CD4-positive, CD25-positive, alpha-beta regulatory T cell (primary cell): ENCODE measurements around the gene SPDYE3. TPM values are rescaled to one million over a fixed set of nuclear protein-coding genes. Genes with fewer than 3 reads are reported as not detected.
A peak's percentile ranks its signal among the peaks of the same experiment; 100 is the strongest.
"Not testable (repeated sequence)": the region's sequence is repeated elsewhere in the genome, so short reads cannot be mapped to it uniquely, and the experiment has no call there.

Experiments used
- ATAC-seq, 2 donors: fragments of 150-1000 bp; cut with Tn5 transposase; one replicate each; pipeline ENCODE4 v1.10.0; 2021; ENCODE audit warnings: low read depth in 2 of 2, moderate number of reproducible peaks in 2 of 2, moderate library complexity in 1 of 2
- DNase-seq, 3 donors: peaks; one replicate each; pipeline versions ENCODE4 v3.0.0 to v3.0.0-alpha.2; 2012 to 2022; ENCODE audit warnings: mixed read lengths in 1 of 3
- H3K27ac ChIP-seq: one replicate; pipeline ENCODE4 v1.7.0; 2013; ENCODE audit warnings: mild to moderate bottlenecking, low read length; ENCODE audit not compliant: insufficient read depth, poor library complexity, severe bottlenecking
- H3K27me3 ChIP-seq: one replicate; pipeline ENCODE4 v1.7.0; 2013; ENCODE audit warnings: low read length; ENCODE audit not compliant: control insufficient read depth, insufficient read depth
- H3K36me3 ChIP-seq: one replicate; pipeline ENCODE4 v1.7.0; 2013; ENCODE audit warnings: mild to moderate bottlenecking, low read length, moderate library complexity; ENCODE audit not compliant: control insufficient read depth, insufficient read depth
- H3K4me1 ChIP-seq: 2 replicates; pipeline ENCODE4 v1.7.0; 2013; ENCODE audit warnings: mild to moderate bottlenecking, low read length; ENCODE audit not compliant: insufficient read depth, control insufficient read depth, poor library complexity, severe bottlenecking
- H3K4me3 ChIP-seq: one replicate; pipeline ENCODE4 v1.7.0; 2013; ENCODE audit warnings: low read depth, mild to moderate bottlenecking, low read length, moderate library complexity
- H3K9me3 ChIP-seq, 2 experiments: 1 replicate in 1 of 2; 2 replicates in 1 of 2; pipeline ENCODE4 v1.7.0; 2013; ENCODE audit warnings: low read length in 2 of 2, mild to moderate bottlenecking in 1 of 2, moderate library complexity in 1 of 2; ENCODE audit not compliant: control insufficient read depth in 2 of 2
- H3K27ac Mint-ChIP-seq, 3 donors: one replicate each; pipeline ENCODE4 v1.8.0; 2020 to 2022; ENCODE audit warnings: mild to moderate bottlenecking in 3 of 3, mixed read lengths in 3 of 3, moderate library complexity in 2 of 3
- H3K27me3 Mint-ChIP-seq: one replicate; pipeline ENCODE4 v1.8.0; 2022; ENCODE audit warnings: mild to moderate bottlenecking, mixed read lengths
- H3K36me3 Mint-ChIP-seq: one replicate; pipeline ENCODE4 v1.8.0; 2020; ENCODE audit warnings: mixed read lengths
- H3K4me1 Mint-ChIP-seq, 4 donors: one replicate each; pipeline ENCODE4 v1.8.0; 2020 to 2022; ENCODE audit warnings: mixed read lengths in 4 of 4, mild to moderate bottlenecking in 1 of 4
- H3K4me3 Mint-ChIP-seq, 4 donors: one replicate each; pipeline ENCODE4 v1.8.0; 2020 to 2022; ENCODE audit warnings: mild to moderate bottlenecking in 4 of 4, mixed read lengths in 4 of 4, moderate library complexity in 3 of 4
- H3K9me3 Mint-ChIP-seq, 7 donors: one replicate each; pipeline ENCODE4 v1.8.0; 2020 to 2022; ENCODE audit warnings: mixed read lengths in 7 of 7, mild to moderate bottlenecking in 3 of 7, moderate library complexity in 2 of 7
- polyA plus RNA-seq, 4 donors: library from polyadenylated mRNA; unstranded; fragments of 300-500 nt; fragmentation: Illumina TruSeq; gene quantifications; one replicate each; pipeline ENCODE4 v1.2.3, GENCODE V29; 2021
- total RNA-seq: library from RNA; stranded (reverse); gene quantifications from one replicate; pipeline ENCODE4 v1.2.3, GENCODE V29; 2022

The SPDYE3 gene
- not detected for total RNA-seq
- 1 to 10 TPM; 4.5 to 7.2 (median 6.1) TPM for polyA plus RNA-seq

DNA sequence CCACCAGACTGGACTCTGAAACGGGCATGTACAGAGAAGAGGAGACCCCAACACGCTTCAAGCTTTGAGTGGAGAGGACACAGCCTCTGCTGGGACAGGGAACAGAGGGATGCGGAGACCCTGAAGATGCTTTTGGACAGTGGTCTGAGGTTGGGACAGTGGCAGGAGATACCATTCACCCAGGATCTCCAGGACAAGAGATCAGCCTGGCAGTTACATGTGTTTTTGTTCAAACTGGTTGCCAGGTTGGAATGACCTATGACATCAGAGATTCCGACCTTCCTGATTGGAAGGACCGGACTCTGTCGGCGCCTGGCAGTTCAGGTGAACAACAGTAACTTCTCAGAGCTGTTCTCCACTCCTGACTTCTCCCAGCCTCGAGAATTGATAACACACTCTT, at the start of gene SPDYE3:
Gene SPDYE3, plus strand, starts transcription at position 301 of the 400 bp plus-strand sequence. CDS start 184 bp downstream, outside the sequence.
- not testable (repeated sequence) for H3K36me3 Mint-ChIP-seq, H3K27me3 Mint-ChIP-seq, H3K36me3 ChIP-seq, H3K4me1 Mint-ChIP-seq, H3K27me3 ChIP-seq, ATAC-seq, H3K27ac Mint-ChIP-seq, H3K4me3 ChIP-seq, H3K4me3 Mint-ChIP-seq, H3K27ac ChIP-seq, H3K9me3 ChIP-seq, H3K4me1 ChIP-seq, H3K9me3 Mint-ChIP-seq, DNase-seq

GRCh38 chr7:100259984-100260383, 47.5 kb upstream of the SPDYE3 start:
- H3K36me3 ChIP-seq, H3K9me3 Mint-ChIP-seq, H3K27ac ChIP-seq, H3K27ac Mint-ChIP-seq, H3K4me1 Mint-ChIP-seq, H3K4me3 Mint-ChIP-seq, H3K27me3 Mint-ChIP-seq, DNase-seq, H3K36me3 Mint-ChIP-seq, H3K4me1 ChIP-seq, ATAC-seq, H3K9me3 ChIP-seq, H3K4me3 ChIP-seq, H3K27me3 ChIP-seq: not testable (repeated sequence)

GRCh38 chr7:100262896-100263295, 44.6 kb upstream of the SPDYE3 start:
- H3K9me3 ChIP-seq, H3K4me3 ChIP-seq, H3K27ac Mint-ChIP-seq, H3K4me3 Mint-ChIP-seq, H3K36me3 ChIP-seq, DNase-seq, H3K36me3 Mint-ChIP-seq, H3K27me3 Mint-ChIP-seq, H3K9me3 Mint-ChIP-seq, H3K27ac ChIP-seq, H3K4me1 ChIP-seq, H3K27me3 ChIP-seq, ATAC-seq: not testable (repeated sequence)
- peaks cover 0 to 10% (median 3%) of the 10 kb centered on the region in 4 donors for H3K4me1 Mint-ChIP-seq

- not testable (repeated sequence) for H3K36me3 Mint-ChIP-seq, H3K27me3 Mint-ChIP-seq, DNase-seq, H3K36me3 ChIP-seq, ATAC-seq, H3K4me3 Mint-ChIP-seq, H3K9me3 Mint-ChIP-seq, H3K4me3 ChIP-seq, H3K9me3 ChIP-seq, H3K27ac Mint-ChIP-seq, H3K4me1 ChIP-seq, H3K27me3 ChIP-seq, H3K27ac ChIP-seq
- H3K4me1 Mint-ChIP-seq: peaks cover 0 to 14% (median 9%) of the 10 kb centered on the region in 4 donors
These were observed 43.3 kb upstream of the SPDYE3 start for GRCh38 chr7:100264223-100264622.

- ATAC-seq, H3K27me3 Mint-ChIP-seq, DNase-seq, H3K27ac Mint-ChIP-seq, H3K27ac ChIP-seq, H3K9me3 ChIP-seq, H3K27me3 ChIP-seq, H3K4me3 ChIP-seq, H3K4me3 Mint-ChIP-seq, H3K36me3 Mint-ChIP-seq, H3K36me3 ChIP-seq, H3K4me1 ChIP-seq, H3K9me3 Mint-ChIP-seq: not testable (repeated sequence)
- peaks cover 0 to 17% (median 10%) of the 10 kb centered on the region in 4 donors for H3K4me1 Mint-ChIP-seq
These were observed 42.8 kb upstream of the SPDYE3 start for GRCh38 chr7:100264669-100265165.

DNA sequence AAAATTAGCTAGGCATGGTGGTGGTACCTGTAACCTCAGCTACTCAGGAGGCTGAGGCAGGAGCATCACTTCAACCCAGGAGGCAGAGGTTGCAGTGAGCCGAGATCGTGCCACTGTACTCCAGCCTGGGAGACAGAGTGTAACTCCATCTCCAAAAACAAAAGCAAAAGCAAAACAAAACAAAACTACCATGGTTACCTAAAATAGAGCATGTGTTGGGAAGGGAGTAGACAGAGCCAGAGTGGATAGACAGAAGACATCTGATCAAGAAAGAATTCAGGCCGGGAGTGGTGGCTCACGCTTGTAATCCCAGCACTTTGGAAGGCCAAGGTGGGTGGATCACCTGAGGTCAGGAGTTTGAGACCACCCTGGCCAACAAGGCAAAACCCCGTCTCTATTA, 41.7 kb upstream of the SPDYE3 start:
- Mint-ChIP-seq H3K4me3 (peak overlapping the region in 1 of 4 donors; percentile 44), H3K4me1 (peaks cover 0 to 20% (median 13%) of the 10 kb centered on the region in 4 donors)
- H3K4me1 ChIP-seq, DNase-seq, H3K36me3 Mint-ChIP-seq, ATAC-seq, H3K27me3 ChIP-seq, H3K36me3 ChIP-seq, H3K27me3 Mint-ChIP-seq, H3K9me3 ChIP-seq, H3K4me3 ChIP-seq, H3K27ac Mint-ChIP-seq, H3K27ac ChIP-seq, H3K9me3 Mint-ChIP-seq: not testable (repeated sequence)

GRCh38 chr7:100266576-100267354, 40.7 kb upstream of the SPDYE3 start:
- H3K9me3 Mint-ChIP-seq: no peaks in the 10 kb centered on the region
- no peak overlapping the region for H3K27ac ChIP-seq
- no peaks in the 10 kb centered on the region for H3K9me3 ChIP-seq
- no peak overlapping the region for H3K27ac Mint-ChIP-seq
- H3K4me3 ChIP-seq: no peak overlapping the region
- no peaks in the 10 kb centered on the region for H3K27me3 Mint-ChIP-seq
- DNase-seq (no peak), ATAC-seq (no peak)
- no peaks in the 10 kb centered on the region for H3K36me3 Mint-ChIP-seq
- H3K36me3 ChIP-seq: no peaks in the 10 kb centered on the region
- H3K27me3 ChIP-seq: no peaks in the 10 kb centered on the region
- peak overlapping the region in 1 of 4 donors; percentile 61 for H3K4me3 Mint-ChIP-seq
- peaks cover 0 to 23% (median 15%) of the 10 kb centered on the region in 4 donors for H3K4me1 Mint-ChIP-seq
- H3K4me1 ChIP-seq: peaks cover 3% of the 10 kb centered on the region

DNA sequence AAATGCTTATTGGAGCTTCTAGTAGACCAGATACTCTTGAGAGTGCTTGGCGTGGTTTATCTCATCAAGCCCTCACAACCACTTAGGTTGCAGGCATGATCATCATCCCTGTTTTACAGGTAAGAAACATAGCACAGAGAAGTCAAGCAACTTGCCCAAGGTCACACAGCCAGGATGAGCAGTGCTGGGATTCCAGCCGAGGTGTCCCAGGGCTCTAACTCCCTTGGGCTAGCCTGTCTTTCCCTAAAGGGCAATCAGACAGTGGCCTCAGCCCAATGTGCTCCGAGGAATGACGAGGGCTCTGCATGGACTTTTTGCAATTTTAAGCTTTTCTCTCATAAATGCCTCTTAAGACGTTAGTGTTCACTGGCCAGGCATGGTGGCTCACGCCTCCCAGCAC, 39.9 kb upstream of the SPDYE3 start:
- ATAC-seq (no peak), DNase-seq (no peak)
- Histone ChIP-seq H3K36me3 (no peaks in the 10 kb centered on the region), H3K4me3 (no peak overlapping the region), H3K4me1 (peaks cover 6% of the 10 kb centered on the region), H3K27me3 (no peaks in the 10 kb centered on the region), H3K9me3 (no peaks in the 10 kb centered on the region), H3K27ac (no peak overlapping the region)
- H3K4me1 Mint-ChIP-seq: peaks cover 0 to 25% (median 17%) of the 10 kb centered on the region in 4 donors
- no peak overlapping the region for H3K27ac Mint-ChIP-seq
- no peaks in the 10 kb centered on the region for H3K36me3 Mint-ChIP-seq
- peak overlapping the region in 2 of 4 donors; percentile 61 to 69 for H3K4me3 Mint-ChIP-seq
- H3K9me3 Mint-ChIP-seq: no peaks in the 10 kb centered on the region
- H3K27me3 Mint-ChIP-seq: no peaks in the 10 kb centered on the region
